Fibroblast of lung (primary cell): ENCODE data around the gene TMEM191C.

Experiments
- CTCF ChIP-seq, 2 donors: IDR thresholded peaks in 1 of 2; conservative IDR thresholded peaks in 1 of 2; 1 replicate in 1 of 2; 2 replicates in 1 of 2; pipeline ENCODE4 v1.5.1; 2011 to 2012; ENCODE audit warnings: low read length in 2 of 2, control low read depth in 1 of 2, inconsistent platforms in 1 of 2, low read depth in 1 of 2, mild to moderate bottlenecking in 1 of 2
- EZH2 ChIP-seq: IDR thresholded peaks from 2 replicates; pipeline ENCODE4 v1.5.1; 2012; ENCODE audit warnings: low read length, control low read depth, mild to moderate bottlenecking; ENCODE audit errors: missing control alignments

GRCh38 chr22:21445437-21446127 is 21.6 kb upstream of the TMEM191C start:
- no peak for TF ChIP-seq CTCF (conservative IDR thresholded peaks at IDR 0.05 in 1 of 2, IDR thresholded peaks at IDR 0.05 in 1 of 2; ENCODE audit: low read depth in 1 of 2, low read length in 2 of 2)
- no peak for TF ChIP-seq EZH2
